Peyer's patch (tissue), 4 donors: ENCODE measurements around the gene TUBA3D.
"Not testable (repeated sequence)": the region's sequence is repeated elsewhere in the genome, so short reads cannot be mapped to it uniquely, and the experiment has no call there.

ENCODE experiments used
- CTCF ChIP-seq, 6 experiments: fragments of 450-650 bp in 4 of 6; fragments of 200-600 bp in 2 of 6; sonication (generic) in 1 of 6; IDR thresholded peaks; one replicate each; pipeline ENCODE4 v1.5.1; 2017 to 2019; ENCODE audit warnings: antibody characterized with exemption in 6 of 6, mild to moderate bottlenecking in 3 of 6, moderate library complexity in 1 of 6
- POLR2A ChIP-seq, 2 donors: fragments of 450-650 bp; IDR thresholded peaks; one replicate each; pipeline ENCODE4 v1.5.1; 2017; ENCODE audit warnings: antibody characterized with exemption in 2 of 2, mild to moderate bottlenecking in 2 of 2, moderate library complexity in 2 of 2

- TF ChIP-seq CTCF, POLR2A (IDR thresholded peaks at IDR 0.05): not testable (repeated sequence)
Measured at GRCh38 chr2:131528981-131529863, 53.3 kb downstream of the TUBA3D start.
